Neural progenitor cell (in vitro differentiated cells): ENCODE data around the gene ETHE1.

Experiments used
- CTCF ChIP-seq: fragments of 200-600 bp; sonication (generic); IDR thresholded peaks from 2 replicates; pipeline ENCODE4 v1.5.1; 2017; ENCODE audit warnings: antibody characterized with exemption, mild to moderate bottlenecking
- EZH2 ChIP-seq: fragments of 200-600 bp; sonication (generic); IDR thresholded peaks from 2 replicates; pipeline ENCODE4 v1.6.1; 2017; ENCODE audit warnings: antibody characterized with exemption, mild to moderate bottlenecking, moderate library complexity
- EZH2phosphoT487 ChIP-seq: fragments of 200-600 bp; sonication (generic); IDR thresholded peaks from 2 replicates; pipeline ENCODE4 v1.6.1; 2017; ENCODE audit warnings: antibody characterized with exemption

GRCh38 chr19:43470288-43470687 lies 56.7 kb downstream of the ETHE1 start:
- TF ChIP-seq CTCF (no peak), EZH2phosphoT487 (no peak), EZH2 (no peak)
